Measurements from ENCODE around the gene MED27. TPM values are rescaled to one million over a fixed set of nuclear protein-coding genes. Genes with fewer than 3 reads are reported as not detected.
A peak's percentile ranks its signal among the peaks of the same experiment; 100 is the strongest.

Gene MED27
- total RNA-seq, 2 donors from 2014 or later: 29.0 to 30.5 TPM

- H3K4me3 Mint-ChIP-seq: no peak overlapping the region
- H3K4me1 Mint-ChIP-seq (ENCODE audit: low read depth): no peaks in the 10 kb centered on the region
- H3K27me3 Mint-ChIP-seq (ENCODE audit: low read depth): no peaks in the 10 kb centered on the region
- peaks cover 0 to 4% of the 10 kb centered on the region in 2 donors for H3K36me3 Mint-ChIP-seq (ENCODE audit: insufficient read depth in 2 of 2)
- DNase-seq (no peak), ATAC-seq (replicated peaks in 1 of 2) (no peak)
- no peak overlapping the region for H3K27ac Mint-ChIP-seq
- H3K9me3 Mint-ChIP-seq: no peaks in the 10 kb centered on the region
Observed at GRCh38 chr9:131971482-131972074, 108.1 kb downstream of the MED27 start.

- Mint-ChIP-seq H3K27ac (no peak overlapping the region), H3K36me3 (ENCODE audit: insufficient read depth in 2 of 2) (peaks cover 0 to 4% of the 10 kb centered on the region in 2 donors), H3K4me3 (no peak overlapping the region), H3K27me3 (ENCODE audit: low read depth) (no peaks in the 10 kb centered on the region), H3K9me3 (no peaks in the 10 kb centered on the region), H3K4me1 (ENCODE audit: low read depth) (no peaks in the 10 kb centered on the region)
- ATAC-seq (replicated peaks in 1 of 2) (no peak), DNase-seq (no peak)
Observed at GRCh38 chr9:131969469-131969989, 110.1 kb downstream of the MED27 start.

- no peaks in the 10 kb centered on the region for H3K4me1 Mint-ChIP-seq (ENCODE audit: low read depth)
- H3K27ac Mint-ChIP-seq: no peak overlapping the region
- no peaks in the 10 kb centered on the region for H3K27me3 Mint-ChIP-seq (ENCODE audit: low read depth)
- peaks cover 0 to 3% of the 10 kb centered on the region in 2 donors for H3K9me3 Mint-ChIP-seq
- H3K36me3 Mint-ChIP-seq (ENCODE audit: insufficient read depth in 2 of 2): peaks cover 4% of the 10 kb centered on the region in 2 donors
- ATAC-seq (replicated peaks in 1 of 2) (no peak), DNase-seq (no peak)
- no peak overlapping the region for H3K4me3 Mint-ChIP-seq
Observed at GRCh38 chr9:131968632-131969031, 111.0 kb downstream of the MED27 start.

GRCh38 chr9:131965841-131966240 is 113.8 kb downstream of the MED27 start:
- H3K27me3 Mint-ChIP-seq (ENCODE audit: low read depth): no peaks in the 10 kb centered on the region
- peaks cover 4% of the 10 kb centered on the region in 2 donors for H3K36me3 Mint-ChIP-seq (ENCODE audit: insufficient read depth in 2 of 2)
- H3K9me3 Mint-ChIP-seq: peaks cover 0 to 3% of the 10 kb centered on the region in 2 donors
- ATAC-seq (replicated peaks in 1 of 2): no peak
- H3K4me1 Mint-ChIP-seq (ENCODE audit: low read depth): no peaks in the 10 kb centered on the region
- no peak for DNase-seq
- H3K4me3 Mint-ChIP-seq: no peak overlapping the region
- H3K27ac Mint-ChIP-seq: no peak overlapping the region

- Mint-ChIP-seq H3K9me3 (peaks cover 0 to 3% of the 10 kb centered on the region in 2 donors), H3K36me3 (ENCODE audit: insufficient read depth in 2 of 2) (peaks cover 4% of the 10 kb centered on the region in 2 donors), H3K4me1 (ENCODE audit: low read depth) (no peaks in the 10 kb centered on the region), H3K4me3 (no peak overlapping the region), H3K27me3 (ENCODE audit: low read depth) (no peaks in the 10 kb centered on the region), H3K27ac (no peak overlapping the region)
- ATAC-seq (replicated peaks in 1 of 2) (no peak), DNase-seq (no peak)
Observed at GRCh38 chr9:131965103-131965502, 114.6 kb downstream of the MED27 start.

- no peak for DNase-seq
- ATAC-seq (replicated peaks in 1 of 2): no peak
- no peaks in the 10 kb centered on the region for H3K4me1 Mint-ChIP-seq (ENCODE audit: low read depth)
- H3K36me3 Mint-ChIP-seq (ENCODE audit: insufficient read depth in 2 of 2): peaks cover 4% of the 10 kb centered on the region in 2 donors
- H3K9me3 Mint-ChIP-seq: peaks cover 0 to 3% of the 10 kb centered on the region in 2 donors
- no peak overlapping the region for H3K4me3 Mint-ChIP-seq
- no peak overlapping the region for H3K27ac Mint-ChIP-seq
- no peaks in the 10 kb centered on the region for H3K27me3 Mint-ChIP-seq (ENCODE audit: low read depth)
Observed at GRCh38 chr9:131963072-131964030, 116.3 kb downstream of the MED27 start.

- Mint-ChIP-seq H3K9me3 (peaks cover 0 to 3% of the 10 kb centered on the region in 2 donors), H3K4me3 (no peak overlapping the region), H3K36me3 (ENCODE audit: insufficient read depth in 2 of 2) (peaks cover 4% of the 10 kb centered on the region in 2 donors), H3K27ac (no peak overlapping the region), H3K27me3 (ENCODE audit: low read depth) (no peaks in the 10 kb centered on the region), H3K4me1 (ENCODE audit: low read depth) (no peaks in the 10 kb centered on the region)
- ATAC-seq (replicated peaks in 1 of 2) (no peak), DNase-seq (no peak)
Observed at GRCh38 chr9:131961496-131961880, 118.2 kb downstream of the MED27 start.

- H3K27ac Mint-ChIP-seq: no peak overlapping the region
- H3K4me1 Mint-ChIP-seq (ENCODE audit: low read depth): no peaks in the 10 kb centered on the region
- ATAC-seq (replicated peaks in 1 of 2) (no peak), DNase-seq (no peak)
- no peaks in the 10 kb centered on the region for H3K27me3 Mint-ChIP-seq (ENCODE audit: low read depth)
- H3K4me3 Mint-ChIP-seq: no peak overlapping the region
- peaks cover 0 to 3% of the 10 kb centered on the region in 2 donors for H3K9me3 Mint-ChIP-seq
- peaks cover 4 to 6% of the 10 kb centered on the region in 2 donors for H3K36me3 Mint-ChIP-seq (ENCODE audit: insufficient read depth in 2 of 2)
Observed at GRCh38 chr9:131960851-131961495, 118.7 kb downstream of the MED27 start.

- DNase-seq (no peak), ATAC-seq (replicated peaks in 1 of 2) (peak in 1 of 2 donors; percentile 55)
- Mint-ChIP-seq H3K9me3 (peaks cover 0 to 3% of the 10 kb centered on the region in 2 donors), H3K27me3 (ENCODE audit: low read depth) (no peaks in the 10 kb centered on the region), H3K4me1 (ENCODE audit: low read depth) (no peaks in the 10 kb centered on the region), H3K27ac (no peak overlapping the region), H3K36me3 (ENCODE audit: insufficient read depth in 2 of 2) (peaks cover 4 to 6% of the 10 kb centered on the region in 2 donors), H3K4me3 (no peak overlapping the region)
Observed at GRCh38 chr9:131960311-131960710, 119.4 kb downstream of the MED27 start.

- Mint-ChIP-seq H3K27me3 (ENCODE audit: low read depth) (no peaks in the 10 kb centered on the region), H3K4me3 (no peak overlapping the region), H3K36me3 (ENCODE audit: insufficient read depth in 2 of 2) (peaks cover 4 to 6% of the 10 kb centered on the region in 2 donors), H3K4me1 (ENCODE audit: low read depth) (no peaks in the 10 kb centered on the region), H3K27ac (no peak overlapping the region), H3K9me3 (peaks cover 0 to 3% of the 10 kb centered on the region in 2 donors)
- no peak for ATAC-seq (replicated peaks in 1 of 2)
- no peak for DNase-seq
Observed at GRCh38 chr9:131959887-131960286, 119.8 kb downstream of the MED27 start.

GRCh38 chr9:131959056-131959455 is 120.6 kb downstream of the MED27 start:
- no peak for ATAC-seq (replicated peaks in 1 of 2)
- H3K27me3 Mint-ChIP-seq (ENCODE audit: low read depth): no peaks in the 10 kb centered on the region
- H3K4me1 Mint-ChIP-seq (ENCODE audit: low read depth): no peaks in the 10 kb centered on the region
- H3K9me3 Mint-ChIP-seq: no peaks in the 10 kb centered on the region
- H3K27ac Mint-ChIP-seq: no peak overlapping the region
- peaks cover under 1 to 2% of the 10 kb centered on the region in 2 donors for H3K36me3 Mint-ChIP-seq (ENCODE audit: insufficient read depth in 2 of 2)
- H3K4me3 Mint-ChIP-seq: no peak overlapping the region
- no peak for DNase-seq

- no peak for ATAC-seq (replicated peaks in 1 of 2)
- no peaks in the 10 kb centered on the region for H3K9me3 Mint-ChIP-seq
Observed at GRCh38 chr9:131954299-131954698, 125.4 kb downstream of the MED27 start.

GRCh38 chr9:131951905-131952304 is 127.8 kb downstream of the MED27 start:
- Mint-ChIP-seq H3K4me3 (no peak overlapping the region), H3K9me3 (no peaks in the 10 kb centered on the region), H3K27ac (no peak overlapping the region), H3K36me3 (ENCODE audit: insufficient read depth in 2 of 2) (peaks cover 0 to 2% of the 10 kb centered on the region in 2 donors), H3K4me1 (ENCODE audit: low read depth) (no peaks in the 10 kb centered on the region), H3K27me3 (ENCODE audit: low read depth) (no peaks in the 10 kb centered on the region)
- DNase-seq (no peak), ATAC-seq (replicated peaks in 1 of 2) (no peak)

More at GRCh38 chr9:131954299-131954698, 125.4 kb downstream of the MED27 start:
- no peak overlapping the region for H3K27ac Mint-ChIP-seq
- H3K4me1 Mint-ChIP-seq (ENCODE audit: low read depth): no peaks in the 10 kb centered on the region
- H3K27me3 Mint-ChIP-seq (ENCODE audit: low read depth): no peaks in the 10 kb centered on the region
- no peak overlapping the region for H3K4me3 Mint-ChIP-seq
- H3K36me3 Mint-ChIP-seq (ENCODE audit: insufficient read depth in 2 of 2): peaks cover 0 to 2% of the 10 kb centered on the region in 2 donors
- no peak for DNase-seq

Data from activated T-cell treated with anti-CD3 and anti-CD28 coated beads, Interleukin-2, amount 50 U/mL, for 72 hours (primary cell).